Calu3 (cell line): ENCODE measurements around the gene EVPL. TPM values are rescaled to one million over a fixed set of nuclear protein-coding genes. Genes with fewer than 3 reads are reported as not detected.

Source experiments
- BruUV-seq: library from RNA; stranded (reverse); fragments of 400-500 nt; replicated peaks from 2 replicates; lab custom pipeline; 2021; lab: Mats Ljungman, UMichigan
- CTCF ChIA-PET: fragments of 300-600 bp; sonication (Branson Sonifier 250); formaldehyde crosslinking; loops from one replicate; lab custom pipeline; 2022; ENCODE audit warnings: antibody characterized with exemption; lab: Charles Lee
- DNase-seq: peaks from one replicate; pipeline ENCODE4 v3.0.0; 2022
- H3K27ac Mint-ChIP-seq: one replicate; pipeline ENCODE4 v1.8.0; 2022; ENCODE audit warnings: mixed read lengths; ENCODE audit not compliant: unreplicated experiment
- H3K27me3 Mint-ChIP-seq: one replicate; pipeline ENCODE4 v1.8.0; 2022; ENCODE audit warnings: mixed read lengths; ENCODE audit not compliant: unreplicated experiment
- H3K36me3 Mint-ChIP-seq: one replicate; pipeline ENCODE4 v1.8.0; 2022; ENCODE audit warnings: mild to moderate bottlenecking, moderate library complexity, mixed read lengths; ENCODE audit not compliant: insufficient read depth, unreplicated experiment
- H3K4me1 Mint-ChIP-seq: one replicate; pipeline ENCODE4 v1.8.0; 2022; ENCODE audit warnings: mild to moderate bottlenecking, low read depth, mixed read lengths; ENCODE audit not compliant: unreplicated experiment
- H3K4me3 Mint-ChIP-seq: one replicate; pipeline ENCODE4 v1.8.0; 2022; ENCODE audit warnings: mild to moderate bottlenecking, low read depth, moderate library complexity, mixed read lengths; ENCODE audit not compliant: unreplicated experiment
- H3K9me3 Mint-ChIP-seq: one replicate; pipeline ENCODE4 v1.8.0; 2022; ENCODE audit warnings: low read depth, mixed read lengths; ENCODE audit not compliant: unreplicated experiment
- intact Hi-C: fragments of 100-400 bp; cut with micrococcal nuclease; formaldehyde crosslinking; loops from one replicate; pipeline ENCODE4 v1.10.0; 2022; ENCODE audit not compliant: unreplicated experiment
- total RNA-seq: library from RNA; stranded (reverse); gene quantifications from 2 replicates; pipeline ENCODE4 v1.2.3, GENCODE V29; 2022
- TF ChIP-seq, protein P1 (sequence below): fragments of 200-600 bp; IDR thresholded peaks from one replicate; pipeline ENCODE4 v1.8.0; 2022; ENCODE audit warnings: antibody characterized with exemption; ENCODE audit not compliant: unreplicated experiment

The EVPL gene
- total RNA-seq, 1 experiment from 2014 or later, result 51.8 TPM

DNA sequence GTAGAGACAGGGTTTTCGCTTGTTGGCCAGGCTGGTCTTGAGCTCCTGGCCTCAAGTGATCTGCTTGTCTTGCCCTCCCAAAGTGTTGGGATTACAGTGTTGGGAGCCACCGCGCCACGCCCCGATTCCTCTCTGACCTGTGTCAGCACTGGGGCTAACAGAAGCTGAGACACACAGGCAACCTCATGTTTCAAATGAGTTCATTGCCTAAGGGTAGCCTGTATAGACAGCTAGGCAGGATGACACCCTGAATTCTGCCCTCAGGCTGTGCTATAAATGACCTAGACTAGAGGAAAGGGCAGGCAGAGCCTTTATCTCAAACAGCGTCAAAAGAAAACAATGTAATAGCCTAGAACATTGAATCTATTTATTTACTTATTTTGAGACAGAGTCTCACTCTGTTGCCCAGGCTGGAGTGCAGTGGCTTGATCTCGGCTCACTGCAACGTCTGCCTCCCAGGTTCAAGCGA is 28.7 kb downstream of the EVPL start:
- CTCF ChIA-PET, result interaction anchor here (0.6 to 0.9 kb wide), 4 partner anchors 16 to 265 kb away, joined by 3 to 6 read pairs (median 4); partner anchors contain the start of gene MRPL38
- intact Hi-C loops, result no loop called here
- no peak for DNase-seq
- Mint-ChIP-seq H3K4me3 (no peak overlapping the region), H3K36me3 (peaks cover 23% of the 10 kb centered on the region), H3K9me3 (no peaks in the 10 kb centered on the region), H3K27me3 (no peaks in the 10 kb centered on the region), H3K4me1 (peaks cover 26% of the 10 kb centered on the region), H3K27ac (peak overlapping the region; percentile 90)
- BruUV-seq, result no TSS peak
- TF ChIP-seq, protein P1, sequence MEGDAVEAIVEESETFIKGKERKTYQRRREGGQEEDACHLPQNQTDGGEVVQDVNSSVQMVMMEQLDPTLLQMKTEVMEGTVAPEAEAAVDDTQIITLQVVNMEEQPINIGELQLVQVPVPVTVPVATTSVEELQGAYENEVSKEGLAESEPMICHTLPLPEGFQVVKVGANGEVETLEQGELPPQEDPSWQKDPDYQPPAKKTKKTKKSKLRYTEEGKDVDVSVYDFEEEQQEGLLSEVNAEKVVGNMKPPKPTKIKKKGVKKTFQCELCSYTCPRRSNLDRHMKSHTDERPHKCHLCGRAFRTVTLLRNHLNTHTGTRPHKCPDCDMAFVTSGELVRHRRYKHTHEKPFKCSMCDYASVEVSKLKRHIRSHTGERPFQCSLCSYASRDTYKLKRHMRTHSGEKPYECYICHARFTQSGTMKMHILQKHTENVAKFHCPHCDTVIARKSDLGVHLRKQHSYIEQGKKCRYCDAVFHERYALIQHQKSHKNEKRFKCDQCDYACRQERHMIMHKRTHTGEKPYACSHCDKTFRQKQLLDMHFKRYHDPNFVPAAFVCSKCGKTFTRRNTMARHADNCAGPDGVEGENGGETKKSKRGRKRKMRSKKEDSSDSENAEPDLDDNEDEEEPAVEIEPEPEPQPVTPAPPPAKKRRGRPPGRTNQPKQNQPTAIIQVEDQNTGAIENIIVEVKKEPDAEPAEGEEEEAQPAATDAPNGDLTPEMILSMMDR, result no peak

DNA sequence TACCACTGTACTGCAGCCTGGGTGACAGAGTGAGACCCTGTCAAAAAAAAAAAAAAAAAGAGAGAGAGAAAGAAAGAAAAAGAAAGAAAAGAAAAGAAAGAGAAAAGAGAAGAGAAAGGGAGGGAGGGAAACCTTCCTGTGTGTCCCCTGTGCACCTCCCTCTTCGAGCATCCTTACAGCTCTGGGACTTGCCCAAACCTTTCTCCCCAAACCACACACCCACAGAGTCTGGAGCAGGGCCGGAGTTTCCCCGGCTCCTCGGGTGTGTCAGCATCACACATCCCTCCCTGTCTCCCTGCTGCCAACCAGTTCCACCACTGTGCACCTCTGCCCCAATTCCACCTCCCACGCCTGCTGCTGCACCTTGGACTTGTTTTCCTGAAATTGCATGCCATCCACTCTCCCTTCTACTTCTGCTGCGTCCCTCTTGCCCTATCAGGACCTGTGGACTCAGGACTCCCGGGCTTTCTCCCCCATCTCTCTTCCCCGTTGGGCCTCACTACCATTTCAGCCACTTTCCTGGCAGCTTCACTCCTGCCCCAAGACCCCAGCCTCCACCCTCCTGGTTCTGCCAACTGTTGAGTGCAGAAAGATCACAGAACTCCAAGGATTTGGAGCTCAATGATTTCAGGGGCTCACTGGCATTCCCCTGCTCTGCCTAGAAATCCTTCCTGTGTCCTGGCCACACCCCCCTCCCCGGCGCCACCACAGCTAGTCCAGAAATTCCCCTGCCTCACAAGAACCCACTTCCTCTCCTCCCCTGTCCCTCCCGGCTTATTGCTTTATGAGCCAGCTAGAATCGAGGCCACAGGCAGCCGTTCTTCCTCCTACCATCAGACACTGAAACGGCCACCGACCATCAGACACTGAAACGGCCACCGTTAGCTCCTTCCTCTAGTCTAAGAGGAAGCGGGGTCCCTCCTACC is 30.2 kb downstream of the EVPL start:
- TF ChIP-seq, protein P1, result no peak
- peak overlapping the region; percentile 90 for H3K27ac Mint-ChIP-seq
- intact Hi-C loops, result no loop called here
- H3K4me3 Mint-ChIP-seq, result peak overlapping the region; percentile 62
- no TSS peak for BruUV-seq
- CTCF ChIA-PET, result interaction anchor here (0.5 to 0.7 kb wide), 6 partner anchors 8 to 1632 kb away, joined by 3 to 10 read pairs (median 4); no protein-coding TSS in a partner anchor
- H3K4me1 Mint-ChIP-seq, result peaks cover 33% of the 10 kb centered on the region
- peaks cover 27% of the 10 kb centered on the region for H3K36me3 Mint-ChIP-seq
- no peaks in the 10 kb centered on the region for H3K27me3 Mint-ChIP-seq
- H3K9me3 Mint-ChIP-seq, result no peaks in the 10 kb centered on the region
- peak; percentile 73 for DNase-seq

DNA sequence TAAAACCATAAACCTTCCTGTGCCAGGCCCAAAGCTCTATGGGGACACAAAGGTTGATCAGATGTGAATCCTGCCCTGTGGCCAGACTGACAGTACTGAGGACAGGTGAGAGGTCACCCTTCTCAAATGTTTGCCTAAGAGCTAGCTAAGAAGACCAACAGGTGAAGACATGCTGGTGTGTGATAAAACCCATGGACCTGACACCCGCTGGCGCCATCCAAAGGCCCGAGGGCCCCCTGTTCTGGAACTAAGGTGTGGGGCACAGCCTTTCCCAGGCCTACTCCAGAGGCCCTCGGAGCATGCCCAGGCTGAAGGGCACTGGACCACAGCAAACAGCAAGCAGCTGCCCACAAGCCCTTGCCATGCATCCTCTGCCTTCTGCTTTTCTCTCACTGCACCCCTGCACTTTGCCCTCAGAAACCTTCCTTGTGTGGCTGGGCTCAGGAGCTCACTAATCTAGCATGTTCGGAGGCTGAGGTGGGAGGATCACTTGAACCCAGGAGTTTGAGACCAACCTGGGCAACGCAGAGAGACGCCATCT is 31.7 kb downstream of the EVPL start:
- Mint-ChIP-seq H3K36me3 (peaks cover 27% of the 10 kb centered on the region), H3K9me3 (no peaks in the 10 kb centered on the region), H3K4me3 (no peak overlapping the region), H3K4me1 (peaks cover 33% of the 10 kb centered on the region), H3K27ac (no peak overlapping the region), H3K27me3 (no peaks in the 10 kb centered on the region)
- TF ChIP-seq, protein P1, result no peak
- BruUV-seq, result no TSS peak
- no peak for DNase-seq
- CTCF ChIA-PET, result interaction anchor here (0.8 kb wide), 1 partner anchor 15 kb away, joined by 3 read pairs; no protein-coding TSS in a partner anchor
- intact Hi-C loops, result no loop called here

DNA sequence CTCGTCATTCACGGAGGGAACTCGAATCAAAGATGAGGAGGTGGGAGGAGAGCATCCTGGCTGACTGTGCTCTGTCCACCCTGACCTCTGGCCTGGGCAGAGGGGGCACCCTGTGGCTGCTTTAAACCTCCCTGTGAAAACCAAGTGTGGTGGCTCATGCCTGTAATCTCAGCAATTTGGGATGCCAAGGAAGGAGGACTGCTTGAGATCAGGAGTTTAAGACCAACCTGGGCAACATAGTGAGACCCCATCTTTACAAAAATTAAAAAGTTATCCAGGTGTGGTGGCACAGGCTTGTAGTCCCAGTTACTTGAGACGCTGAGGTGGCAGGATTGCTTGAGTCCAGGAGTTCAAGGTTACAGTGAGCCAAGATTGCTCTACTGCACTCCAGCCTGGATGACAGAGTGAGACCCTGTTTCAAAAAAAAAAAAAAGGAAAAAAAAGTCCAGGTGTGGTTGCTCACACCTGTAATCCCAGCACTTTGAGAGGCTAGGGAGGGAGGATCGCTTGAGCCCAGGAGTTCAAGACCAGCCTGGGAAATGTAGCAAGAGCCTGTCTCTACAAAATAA is 32.2 kb downstream of the EVPL start:
- peaks cover 27% of the 10 kb centered on the region for H3K36me3 Mint-ChIP-seq
- TF ChIP-seq, protein P1, result no peak
- DNase-seq, result no peak
- H3K9me3 Mint-ChIP-seq, result no peaks in the 10 kb centered on the region
- no peak overlapping the region for H3K4me3 Mint-ChIP-seq
- peaks cover 33% of the 10 kb centered on the region for H3K4me1 Mint-ChIP-seq
- no TSS peak for BruUV-seq
- H3K27ac Mint-ChIP-seq, result no peak overlapping the region
- CTCF ChIA-PET, result no interaction called here
- H3K27me3 Mint-ChIP-seq, result no peaks in the 10 kb centered on the region
- intact Hi-C loops, result no loop called here
